ENCODE results near the gene CYRIA. TPM values are rescaled to one million over a fixed set of nuclear protein-coding genes. Genes with fewer than 3 reads are reported as not detected.

The CYRIA gene
- total RNA-seq, 3 donors from 2014 or later = 12.5 to 18.7 (median 17.7) TPM

GRCh38 chr2:16674154-16674553 is 8.5 kb upstream of the CYRIA start:
- intact Hi-C loops (cut with DNase I; ENCODE audit: low total_unique reads) = no loop called here

GRCh38 chr2:16671760-16672159 is 6.1 kb upstream of the CYRIA start:
- Histone ChIP-seq H3K4me3 (no peak overlapping the region), H3K4me1 (no peaks in the 10 kb centered on the region), H3K27ac (peak overlapping the region in 1 of 2 donors; percentile 22), H3K27me3 (no peaks in the 10 kb centered on the region), H3K9me3 (no peaks in the 10 kb centered on the region), H3K36me3 (no peaks in the 10 kb centered on the region)
- no peak for TF ChIP-seq POLR2AphosphoS5 (IDR thresholded peaks at IDR 0.05)
- TF ChIP-seq, protein P1, sequence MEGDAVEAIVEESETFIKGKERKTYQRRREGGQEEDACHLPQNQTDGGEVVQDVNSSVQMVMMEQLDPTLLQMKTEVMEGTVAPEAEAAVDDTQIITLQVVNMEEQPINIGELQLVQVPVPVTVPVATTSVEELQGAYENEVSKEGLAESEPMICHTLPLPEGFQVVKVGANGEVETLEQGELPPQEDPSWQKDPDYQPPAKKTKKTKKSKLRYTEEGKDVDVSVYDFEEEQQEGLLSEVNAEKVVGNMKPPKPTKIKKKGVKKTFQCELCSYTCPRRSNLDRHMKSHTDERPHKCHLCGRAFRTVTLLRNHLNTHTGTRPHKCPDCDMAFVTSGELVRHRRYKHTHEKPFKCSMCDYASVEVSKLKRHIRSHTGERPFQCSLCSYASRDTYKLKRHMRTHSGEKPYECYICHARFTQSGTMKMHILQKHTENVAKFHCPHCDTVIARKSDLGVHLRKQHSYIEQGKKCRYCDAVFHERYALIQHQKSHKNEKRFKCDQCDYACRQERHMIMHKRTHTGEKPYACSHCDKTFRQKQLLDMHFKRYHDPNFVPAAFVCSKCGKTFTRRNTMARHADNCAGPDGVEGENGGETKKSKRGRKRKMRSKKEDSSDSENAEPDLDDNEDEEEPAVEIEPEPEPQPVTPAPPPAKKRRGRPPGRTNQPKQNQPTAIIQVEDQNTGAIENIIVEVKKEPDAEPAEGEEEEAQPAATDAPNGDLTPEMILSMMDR (IDR thresholded peaks at IDR 0.05) = no peak
- no peak for TF ChIP-seq POLR2A (IDR thresholded peaks at IDR 0.05)
- intact Hi-C loops (cut with DNase I; ENCODE audit: low total_unique reads) = no loop called here
- no peak for DNase-seq (ENCODE audit: low spot score in 2 of 2)

More at GRCh38 chr2:16674154-16674553, 8.5 kb upstream of the CYRIA start:
- Histone ChIP-seq H3K9me3 (peaks cover 0 to 8% of the 10 kb centered on the region in 2 donors), H3K4me1 (no peaks in the 10 kb centered on the region), H3K36me3 (no peaks in the 10 kb centered on the region), H3K4me3 (no peak overlapping the region), H3K27me3 (no peaks in the 10 kb centered on the region), H3K27ac (no peak overlapping the region)
- TF ChIP-seq, protein P1 (IDR thresholded peaks at IDR 0.05) = no peak
- TF ChIP-seq POLR2AphosphoS5 (IDR thresholded peaks at IDR 0.05) = no peak
- TF ChIP-seq POLR2A (IDR thresholded peaks at IDR 0.05) = no peak
- DNase-seq (ENCODE audit: low spot score in 2 of 2) = no peak

DNA sequence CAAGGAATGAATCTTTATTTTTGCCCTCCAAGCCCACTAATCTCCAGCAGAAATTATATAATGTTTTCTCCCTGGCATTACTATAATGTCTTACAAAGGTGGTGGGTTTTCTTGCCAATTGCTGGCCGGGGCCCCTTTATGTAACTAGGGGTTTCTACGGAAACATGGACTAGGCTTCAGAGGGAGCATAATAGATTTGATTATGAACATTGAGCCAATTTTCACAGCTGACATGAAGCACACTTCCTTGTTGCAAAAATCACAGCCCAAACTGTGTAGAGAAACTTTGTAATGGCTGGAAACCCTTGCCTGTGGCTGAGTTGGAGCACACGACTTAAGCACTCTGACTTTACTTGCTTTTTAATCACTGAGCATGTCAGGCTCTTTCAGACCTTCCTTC is 3.8 kb upstream of the CYRIA start:
- H3K27ac ChIP-seq = no peak overlapping the region
- intact Hi-C loops (cut with DNase I; ENCODE audit: low total_unique reads) = no loop called here

DNA sequence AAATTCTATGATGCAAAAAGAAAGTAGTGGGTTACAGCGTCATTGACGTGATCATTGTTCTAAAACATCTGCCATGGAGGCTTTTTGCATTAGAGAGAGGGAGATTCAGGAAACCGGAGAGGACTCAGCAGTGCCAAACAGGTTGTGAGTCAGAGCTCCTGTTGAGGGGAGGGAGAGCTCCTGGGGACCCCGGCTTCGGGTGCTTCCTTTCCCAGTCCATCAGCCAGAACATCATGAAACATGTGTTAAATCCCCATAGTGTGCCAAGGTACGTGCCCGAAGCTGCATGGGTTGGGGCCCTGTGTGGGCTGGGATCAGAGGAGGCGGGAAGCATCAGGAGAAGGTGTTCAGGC is 791 bp upstream of the CYRIA start:
- Histone ChIP-seq H3K9me3 (no peaks in the 10 kb centered on the region), H3K27me3 (no peaks in the 10 kb centered on the region), H3K4me1 (peaks cover 0 to 2% of the 10 kb centered on the region in 2 donors), H3K4me3 (peak overlapping the region; percentile 70 to 79 (median 71)), H3K27ac (peak overlapping the region; percentile 62 to 67), H3K36me3 (no peaks in the 10 kb centered on the region)
- no peak for TF ChIP-seq POLR2A (IDR thresholded peaks at IDR 0.05)
- TF ChIP-seq, protein P1 (IDR thresholded peaks at IDR 0.05) = no peak
- TF ChIP-seq POLR2AphosphoS5 (IDR thresholded peaks at IDR 0.05) = no peak
- no peak for DNase-seq (ENCODE audit: low spot score in 2 of 2)
- intact Hi-C loops (cut with DNase I; ENCODE audit: low total_unique reads) = no loop called here

More for the DNA sequence above, 3.8 kb upstream of the CYRIA start:
- TF ChIP-seq, protein P1 (IDR thresholded peaks at IDR 0.05) = no peak
- no peak for TF ChIP-seq POLR2AphosphoS5 (IDR thresholded peaks at IDR 0.05)
- no peak for TF ChIP-seq POLR2A (IDR thresholded peaks at IDR 0.05)
- H3K36me3 ChIP-seq = no peaks in the 10 kb centered on the region
- peaks cover 0 to 2% of the 10 kb centered on the region in 2 donors for H3K4me1 ChIP-seq
- H3K4me3 ChIP-seq = no peak overlapping the region
- H3K9me3 ChIP-seq = no peaks in the 10 kb centered on the region
- H3K27me3 ChIP-seq = no peaks in the 10 kb centered on the region
- no peak for DNase-seq (ENCODE audit: low spot score in 2 of 2)

- H3K27ac ChIP-seq = peak overlapping the region; percentile 76 to 89
- peak overlapping the region; percentile 70 to 79 (median 71) for H3K4me3 ChIP-seq
- no peaks in the 10 kb centered on the region for H3K36me3 ChIP-seq
- TF ChIP-seq POLR2AphosphoS5 (IDR thresholded peaks at IDR 0.05) (no peak), POLR2A (IDR thresholded peaks at IDR 0.05) (no peak)
- TF ChIP-seq, protein P1 (IDR thresholded peaks at IDR 0.05) = no peak
- no peak for DNase-seq (ENCODE audit: low spot score in 2 of 2)
- intact Hi-C loops (cut with DNase I; ENCODE audit: low total_unique reads) = no loop called here
- no peaks in the 10 kb centered on the region for H3K9me3 ChIP-seq
- H3K27me3 ChIP-seq = no peaks in the 10 kb centered on the region
- peaks cover 0 to 2% of the 10 kb centered on the region in 2 donors for H3K4me1 ChIP-seq
Measured at GRCh38 chr2:16664809-16665747, 556 bp downstream of the CYRIA start.

Measured in breast epithelium (tissue), 4 donors.